Activated naive CD8-positive, alpha-beta T cell treated with anti-CD3 and anti-CD28 coated beads for 36 hours (primary cell): ENCODE measurements around the gene IGFBP7. TPM values are rescaled to one million over a fixed set of nuclear protein-coding genes. Genes with fewer than 3 reads are reported as not detected.
"Not testable (repeated sequence)": the region's sequence is repeated elsewhere in the genome, so short reads cannot be mapped to it uniquely, and the experiment has no call there.

ENCODE experiments used
- DNase-seq: peaks from one replicate; pipeline ENCODE4 v3.0.0; 2021
- H3K27ac Mint-ChIP-seq: one replicate; pipeline ENCODE4 v1.8.0; 2022; ENCODE audit warnings: mild to moderate bottlenecking, moderate library complexity, mixed read lengths
- H3K27me3 Mint-ChIP-seq: one replicate; pipeline ENCODE4 v1.8.0; 2022; ENCODE audit warnings: mild to moderate bottlenecking, mixed read lengths
- H3K36me3 Mint-ChIP-seq: one replicate; pipeline ENCODE4 v1.8.0; 2021; ENCODE audit warnings: mild to moderate bottlenecking, mixed read lengths
- H3K4me1 Mint-ChIP-seq: one replicate; pipeline ENCODE4 v1.8.0; 2021; ENCODE audit warnings: mixed read lengths
- H3K4me3 Mint-ChIP-seq: one replicate; pipeline ENCODE4 v1.8.0; 2022; ENCODE audit warnings: mild to moderate bottlenecking, moderate library complexity, mixed read lengths
- H3K9me3 Mint-ChIP-seq: one replicate; pipeline ENCODE4 v1.8.0; 2022; ENCODE audit warnings: mixed read lengths
- total RNA-seq, 2 experiments: library from RNA; stranded (reverse); gene quantifications; one replicate each; pipeline ENCODE4 v1.2.3, GENCODE V29; 2021

IGFBP7 gene
- total RNA-seq, 2 experiments from 2014 or later, result not detected

DNA sequence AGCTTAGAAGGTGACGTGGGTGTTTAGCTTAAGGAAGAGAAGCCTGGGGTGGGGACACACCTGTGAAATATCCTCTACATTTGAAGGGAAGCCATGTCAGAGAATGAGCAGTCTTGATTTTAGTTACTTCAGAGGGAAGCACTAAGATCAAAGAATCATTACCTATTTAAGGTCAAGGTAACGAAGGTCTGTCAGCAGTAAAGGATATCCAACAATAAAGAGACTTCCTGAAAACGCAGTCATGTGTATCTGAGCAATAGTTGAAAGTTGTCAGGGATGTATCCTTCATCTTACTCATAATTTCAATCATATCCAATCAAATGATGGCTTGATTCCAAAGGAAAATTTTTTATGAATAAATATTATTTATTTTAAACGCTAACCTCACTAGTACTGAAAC lies 33.5 kb downstream of the IGFBP7 start:
- H3K36me3 Mint-ChIP-seq, result no peaks in the 10 kb centered on the region
- DNase-seq, result no peak
- H3K9me3 Mint-ChIP-seq, result no peaks in the 10 kb centered on the region
- H3K27ac Mint-ChIP-seq, result no peak overlapping the region
- no peak overlapping the region for H3K4me3 Mint-ChIP-seq
- H3K27me3 Mint-ChIP-seq, result peaks cover 12% of the 10 kb centered on the region
- H3K4me1 Mint-ChIP-seq, result no peaks in the 10 kb centered on the region

DNA sequence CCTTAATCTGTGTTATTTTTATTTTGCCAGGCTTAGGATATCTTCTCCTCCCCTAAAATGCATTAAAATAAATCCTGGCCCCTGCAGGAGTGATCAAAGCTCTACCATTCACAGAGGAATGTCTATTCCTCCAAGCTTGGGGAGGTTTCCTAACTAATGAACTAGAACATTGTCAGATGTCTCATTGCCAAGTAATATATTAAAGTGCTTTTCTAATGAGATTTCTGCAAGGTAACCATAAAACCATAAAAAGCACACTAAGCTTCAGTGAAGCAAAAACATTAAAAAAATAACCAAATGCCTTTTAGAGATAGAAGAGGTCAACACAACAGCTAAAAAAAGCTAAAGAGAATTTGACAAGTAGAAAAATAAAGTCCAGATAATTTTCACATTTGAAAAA lies 34.8 kb downstream of the IGFBP7 start:
- no peak for DNase-seq
- Mint-ChIP-seq H3K36me3 (no peaks in the 10 kb centered on the region), H3K27ac (no peak overlapping the region), H3K27me3 (peaks cover 7% of the 10 kb centered on the region), H3K4me3 (no peak overlapping the region), H3K4me1 (no peaks in the 10 kb centered on the region), H3K9me3 (no peaks in the 10 kb centered on the region)

DNA sequence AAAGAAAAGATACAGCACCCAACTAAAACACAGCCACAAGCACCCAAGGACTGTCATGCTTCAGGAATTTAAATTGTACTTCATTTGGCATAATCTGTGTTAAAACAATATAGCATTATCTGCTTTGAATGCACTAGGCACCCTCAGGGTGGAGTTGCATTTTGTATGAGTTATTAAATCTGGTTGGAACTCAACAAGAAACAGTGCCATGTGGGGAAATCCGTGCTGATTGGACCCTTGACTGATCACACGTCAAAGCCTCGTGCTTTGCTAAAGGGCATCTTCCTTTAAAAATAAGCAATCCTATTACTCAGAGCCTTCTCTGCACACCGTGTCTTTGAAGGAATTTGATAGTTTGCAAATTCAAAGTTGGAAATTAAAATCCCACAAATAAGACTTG lies 35.4 kb downstream of the IGFBP7 start:
- Mint-ChIP-seq H3K4me1 (no peaks in the 10 kb centered on the region), H3K27me3 (peaks cover 7% of the 10 kb centered on the region), H3K27ac (no peak overlapping the region), H3K4me3 (no peak overlapping the region), H3K36me3 (no peaks in the 10 kb centered on the region), H3K9me3 (no peaks in the 10 kb centered on the region)
- DNase-seq, result no peak

DNA sequence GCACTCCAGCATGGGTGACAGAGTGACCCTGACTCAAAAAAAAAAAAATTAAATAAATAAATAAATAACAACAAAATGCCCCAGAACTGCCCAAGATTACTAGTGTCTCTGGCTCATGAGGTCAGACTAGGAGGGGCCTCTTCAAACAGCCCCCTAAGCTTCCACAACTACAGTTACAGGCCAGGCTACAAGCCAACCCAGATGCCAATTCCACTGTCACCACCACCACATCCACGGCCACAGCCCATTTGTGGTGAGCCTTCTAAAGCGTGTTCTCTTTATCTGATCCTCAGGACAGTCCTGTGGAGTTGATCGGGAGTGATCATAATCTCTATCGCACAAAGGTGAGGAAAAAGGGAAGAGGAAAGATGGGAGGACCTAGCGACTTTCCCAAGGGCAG lies 36.6 kb downstream of the IGFBP7 start:
- Mint-ChIP-seq H3K9me3 (peaks cover 1% of the 10 kb centered on the region), H3K36me3 (no peaks in the 10 kb centered on the region), H3K27me3 (no peaks in the 10 kb centered on the region), H3K4me1 (no peaks in the 10 kb centered on the region), H3K27ac (no peak overlapping the region), H3K4me3 (no peak overlapping the region)
- no peak for DNase-seq

DNA sequence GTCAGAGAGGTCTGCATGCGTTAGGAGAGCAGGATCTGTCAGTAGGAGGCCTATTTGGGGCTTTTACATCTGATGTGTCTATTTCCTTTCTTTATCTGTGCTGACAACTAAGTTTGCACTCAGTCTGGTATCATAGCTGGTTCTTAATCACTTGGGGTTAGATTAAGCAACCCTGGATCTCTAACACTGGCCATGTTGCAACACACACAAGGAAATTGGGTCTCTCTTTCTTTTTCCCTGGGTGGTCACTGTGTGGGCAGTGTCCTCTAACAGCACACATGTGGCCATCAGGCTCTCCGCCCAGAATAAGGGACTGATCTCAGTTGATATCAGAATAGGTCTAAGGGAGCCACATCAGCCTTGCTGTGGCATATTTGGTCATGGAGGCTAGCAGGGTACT lies 38.9 kb downstream of the IGFBP7 start:
- Mint-ChIP-seq H3K27ac (no peak overlapping the region), H3K27me3 (no peaks in the 10 kb centered on the region), H3K4me1 (no peaks in the 10 kb centered on the region), H3K9me3 (peaks cover 1% of the 10 kb centered on the region), H3K4me3 (no peak overlapping the region), H3K36me3 (no peaks in the 10 kb centered on the region)
- no peak for DNase-seq

DNA sequence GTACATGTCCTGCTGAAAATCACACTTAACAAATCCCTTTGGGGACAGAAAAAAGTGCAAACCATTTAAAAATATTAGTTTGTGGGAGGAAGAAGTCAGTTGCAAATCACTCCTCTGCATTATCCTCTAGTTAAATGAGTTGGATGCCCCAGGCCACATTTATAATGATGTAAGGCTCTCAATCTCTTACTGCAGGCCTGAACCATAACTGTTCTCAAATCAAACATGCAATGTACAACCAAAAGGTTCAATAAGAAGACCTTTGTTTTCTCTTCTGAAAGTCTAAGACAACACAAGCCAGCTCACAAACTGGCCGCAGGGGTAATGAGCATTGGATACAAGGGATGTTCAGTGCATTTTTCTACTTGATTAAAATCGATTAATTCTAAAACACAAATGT lies 39.7 kb downstream of the IGFBP7 start:
- H3K27me3 Mint-ChIP-seq, result no peaks in the 10 kb centered on the region
- no peak overlapping the region for H3K4me3 Mint-ChIP-seq
- no peak for DNase-seq
- H3K9me3 Mint-ChIP-seq, result peaks cover 1% of the 10 kb centered on the region
- no peak overlapping the region for H3K27ac Mint-ChIP-seq
- no peaks in the 10 kb centered on the region for H3K4me1 Mint-ChIP-seq
- H3K36me3 Mint-ChIP-seq, result no peaks in the 10 kb centered on the region

DNA sequence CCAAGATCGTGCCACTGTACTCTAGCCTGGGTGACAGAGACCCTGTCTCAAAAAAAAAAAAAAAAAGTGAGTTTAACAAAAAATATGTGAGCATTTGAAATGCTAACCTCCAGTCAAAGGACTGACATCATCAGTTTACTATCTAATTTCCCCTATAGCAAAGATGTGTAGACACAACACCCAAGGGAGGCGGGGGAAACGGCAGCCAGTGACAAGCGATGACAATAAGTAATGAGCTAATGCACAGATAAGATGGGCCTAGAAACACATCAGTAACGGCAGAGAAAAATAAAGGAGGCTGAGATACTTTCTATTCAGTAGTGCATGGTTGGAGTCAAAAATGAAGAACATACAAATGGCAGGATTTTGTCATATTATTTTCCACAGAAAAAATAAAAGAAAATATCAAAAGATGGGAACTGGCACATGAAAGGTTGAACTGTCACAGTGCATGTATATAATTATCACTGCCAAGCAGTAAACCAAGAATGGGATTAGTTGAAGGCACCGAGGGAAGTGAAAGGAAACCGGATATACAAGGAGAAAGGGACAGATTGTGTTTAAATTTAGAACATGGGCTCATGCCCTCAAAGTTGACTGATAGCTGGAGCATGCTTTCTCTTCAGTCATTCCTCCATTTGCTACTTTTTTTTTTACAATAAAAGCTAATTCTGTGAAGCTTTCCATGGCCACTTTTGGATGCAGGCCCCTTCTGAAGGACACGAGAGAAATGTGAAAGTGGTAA lies 41.8 kb downstream of the IGFBP7 start:
- H3K9me3 Mint-ChIP-seq, result peaks cover 1% of the 10 kb centered on the region
- H3K36me3 Mint-ChIP-seq, result no peaks in the 10 kb centered on the region
- no peaks in the 10 kb centered on the region for H3K4me1 Mint-ChIP-seq
- no peak for DNase-seq
- H3K4me3 Mint-ChIP-seq, result no peak overlapping the region
- no peaks in the 10 kb centered on the region for H3K27me3 Mint-ChIP-seq
- H3K27ac Mint-ChIP-seq, result no peak overlapping the region

DNA sequence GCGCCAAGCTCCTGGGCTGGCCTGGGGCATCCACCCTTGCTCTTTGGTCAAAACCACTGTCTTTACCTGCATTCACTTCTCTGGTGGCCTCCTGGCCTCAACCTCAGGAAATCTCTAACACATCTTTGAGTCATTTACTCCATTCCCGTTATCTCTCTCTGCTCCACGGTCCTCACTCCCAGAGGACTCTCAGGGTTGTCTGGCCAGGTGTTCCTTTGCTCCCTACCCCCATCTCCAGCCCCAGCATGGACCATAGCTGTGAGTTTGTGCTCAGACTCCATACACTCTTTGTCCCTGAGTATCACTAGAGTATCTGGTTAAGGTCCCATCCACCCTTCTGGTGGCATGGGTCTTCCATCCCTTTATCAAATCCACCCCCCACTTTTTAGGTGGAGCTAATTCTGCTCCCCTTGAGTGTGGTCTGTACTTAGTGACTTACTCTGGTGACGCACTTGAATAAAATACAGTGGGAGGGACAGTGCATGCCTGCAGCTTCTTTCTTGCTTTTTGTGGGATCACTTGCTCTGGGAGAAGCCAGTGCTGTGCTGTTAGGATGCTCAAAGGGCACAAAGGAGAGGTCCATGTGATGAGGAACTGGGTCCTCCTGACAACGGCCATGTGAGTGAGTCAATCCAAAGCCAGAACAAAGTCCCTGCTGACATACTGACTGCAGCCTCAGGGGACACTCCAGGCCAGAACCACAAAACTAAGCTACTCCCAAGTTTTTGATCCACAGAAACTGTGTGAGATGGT lies 44.3 kb downstream of the IGFBP7 start:
- H3K4me3 Mint-ChIP-seq, result no peak overlapping the region
- H3K27ac Mint-ChIP-seq, result no peak overlapping the region
- H3K9me3 Mint-ChIP-seq, result peaks cover 1% of the 10 kb centered on the region
- no peaks in the 10 kb centered on the region for H3K36me3 Mint-ChIP-seq
- H3K4me1 Mint-ChIP-seq, result no peaks in the 10 kb centered on the region
- H3K27me3 Mint-ChIP-seq, result no peaks in the 10 kb centered on the region
- DNase-seq, result no peak

DNA sequence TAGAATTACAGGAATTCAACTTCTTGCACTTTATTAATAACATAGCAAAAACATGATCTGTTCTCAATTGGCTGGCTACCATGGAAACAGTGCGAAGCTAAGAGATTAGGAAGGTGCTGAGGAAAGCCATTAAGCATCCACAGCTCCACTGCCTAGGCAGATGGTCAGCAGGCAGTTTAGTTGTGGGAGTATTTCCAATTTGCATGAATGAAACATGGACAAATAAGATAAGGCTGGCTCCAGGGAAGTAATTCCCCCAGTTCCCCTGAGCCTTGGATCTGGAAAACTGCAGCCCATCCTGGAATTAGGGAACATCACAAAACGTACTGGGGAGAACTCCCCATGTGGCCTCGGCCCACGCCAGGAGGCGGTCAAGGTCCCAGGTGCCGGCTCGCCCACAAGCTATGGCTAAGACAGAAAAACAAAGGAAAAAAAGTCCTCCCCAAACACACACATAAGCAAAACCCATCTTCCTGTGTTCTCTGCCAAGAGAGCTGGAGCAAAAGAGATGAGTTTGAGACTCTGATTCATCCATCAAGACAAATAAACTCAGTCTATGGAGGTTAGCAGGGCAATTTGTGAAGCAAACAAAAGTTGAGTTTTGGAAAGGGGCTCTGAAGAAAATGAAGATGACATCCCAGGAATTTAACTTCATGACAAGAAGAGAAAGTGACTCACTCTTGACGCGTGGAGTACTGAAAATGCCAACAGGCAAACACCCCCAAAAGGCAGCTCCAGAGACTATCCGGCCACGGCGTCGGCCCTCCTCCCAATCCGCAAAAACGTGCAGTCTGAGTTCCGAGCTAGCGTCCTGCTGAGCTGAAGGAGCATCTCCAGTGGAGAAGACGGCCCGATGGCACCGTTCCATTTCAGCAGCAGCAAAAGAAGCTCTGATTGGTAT lies 45.1 kb downstream of the IGFBP7 start:
- no peaks in the 10 kb centered on the region for H3K4me1 Mint-ChIP-seq
- no peak overlapping the region for H3K4me3 Mint-ChIP-seq

DNA sequence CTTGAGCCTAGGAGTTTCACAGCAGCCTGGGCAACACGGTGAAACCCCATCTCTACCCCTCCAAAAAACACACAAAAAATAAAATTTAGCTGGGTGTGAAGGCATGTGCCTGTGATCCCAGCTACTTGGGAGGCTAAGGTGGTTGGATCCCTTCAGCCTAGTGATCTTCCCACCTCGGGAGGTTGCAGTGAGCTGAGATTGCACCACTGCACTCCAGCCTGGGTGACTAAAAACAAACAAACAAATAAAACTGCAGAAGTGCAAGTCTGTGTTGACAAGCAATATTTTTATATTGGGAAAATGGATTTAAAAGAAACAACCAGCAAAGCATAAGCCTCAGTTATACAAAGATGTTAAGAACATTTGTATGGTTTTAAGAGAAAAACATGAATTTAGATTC lies 46.1 kb downstream of the IGFBP7 start:
- no peak for DNase-seq
- Mint-ChIP-seq H3K36me3 (no peaks in the 10 kb centered on the region), H3K4me3 (no peak overlapping the region), H3K27me3 (peaks cover 2% of the 10 kb centered on the region), H3K4me1 (no peaks in the 10 kb centered on the region), H3K9me3 (no peaks in the 10 kb centered on the region), H3K27ac (no peak overlapping the region)

More for the DNA sequence above, 45.1 kb downstream of the IGFBP7 start:
- Mint-ChIP-seq H3K9me3 (peaks cover 1% of the 10 kb centered on the region), H3K36me3 (no peaks in the 10 kb centered on the region), H3K27me3 (no peaks in the 10 kb centered on the region), H3K27ac (no peak overlapping the region)
- no peak for DNase-seq

DNA sequence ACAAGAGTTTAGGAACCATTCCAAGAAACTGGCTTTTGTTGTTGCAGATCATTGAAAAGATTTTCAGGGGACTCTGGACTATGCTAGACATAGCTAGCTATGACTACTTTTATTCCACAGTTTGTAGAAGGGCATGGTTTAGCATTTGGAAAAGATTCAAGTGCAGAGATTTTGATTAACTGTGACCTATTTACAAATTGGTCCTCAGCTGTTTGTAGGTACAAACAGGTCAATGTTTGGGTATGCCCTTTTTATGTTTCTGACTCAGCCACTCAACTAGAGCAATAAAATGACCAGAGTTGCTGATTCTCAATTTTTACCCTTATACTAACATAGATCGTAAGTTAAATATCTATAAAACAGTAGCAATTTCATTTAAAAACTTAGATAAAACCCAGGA lies 46.7 kb downstream of the IGFBP7 start:
- Mint-ChIP-seq H3K4me1 (no peaks in the 10 kb centered on the region), H3K4me3 (no peak overlapping the region), H3K27me3 (peaks cover 7% of the 10 kb centered on the region), H3K27ac (no peak overlapping the region), H3K9me3 (no peaks in the 10 kb centered on the region), H3K36me3 (no peaks in the 10 kb centered on the region)
- no peak for DNase-seq

DNA sequence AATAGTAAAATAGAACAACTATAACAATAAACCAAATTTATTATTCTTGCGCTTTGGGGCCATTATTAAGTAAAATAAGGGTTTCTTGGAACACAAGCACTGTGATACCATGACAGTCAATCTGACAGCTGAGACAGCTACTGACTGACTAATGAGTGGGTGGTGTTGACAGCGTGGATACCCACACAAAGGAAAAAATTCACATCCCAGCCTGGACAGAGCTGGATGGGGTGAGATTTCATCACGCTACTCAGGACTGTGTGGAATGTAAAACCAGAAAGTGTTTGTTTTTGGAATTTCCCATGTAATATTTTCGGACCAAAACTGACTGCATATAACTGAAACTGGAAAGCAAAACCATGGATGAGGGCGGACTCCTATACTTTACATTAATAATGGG lies 48.8 kb downstream of the IGFBP7 start:
- no peaks in the 10 kb centered on the region for H3K9me3 Mint-ChIP-seq
- H3K4me1 Mint-ChIP-seq, result no peaks in the 10 kb centered on the region
- no peak overlapping the region for H3K27ac Mint-ChIP-seq
- H3K27me3 Mint-ChIP-seq, result peaks cover 10% of the 10 kb centered on the region
- no peak overlapping the region for H3K4me3 Mint-ChIP-seq
- no peaks in the 10 kb centered on the region for H3K36me3 Mint-ChIP-seq
- no peak for DNase-seq

DNA sequence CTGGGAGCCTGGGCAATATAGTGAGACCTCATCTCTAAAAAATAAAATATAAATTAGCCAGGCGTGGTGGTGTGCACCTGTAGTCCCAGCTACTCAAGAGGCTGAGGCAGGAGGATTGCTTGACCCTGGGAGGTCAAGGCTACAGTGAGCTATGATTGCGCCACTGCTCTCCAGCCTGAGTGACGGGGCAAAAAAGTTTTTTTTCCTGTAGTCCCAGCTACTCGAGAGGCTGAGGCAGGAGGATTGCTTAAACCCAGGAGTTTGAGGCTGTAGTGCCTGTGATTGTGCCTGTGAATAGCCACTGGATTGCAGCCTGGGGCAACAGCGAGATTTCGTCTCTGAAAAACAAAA lies 49.5 kb downstream of the IGFBP7 start:
- H3K27me3 Mint-ChIP-seq, result peaks cover 10% of the 10 kb centered on the region
- H3K27ac Mint-ChIP-seq, H3K9me3 Mint-ChIP-seq, H3K36me3 Mint-ChIP-seq, H3K4me3 Mint-ChIP-seq, DNase-seq, H3K4me1 Mint-ChIP-seq: not testable (repeated sequence)

DNA sequence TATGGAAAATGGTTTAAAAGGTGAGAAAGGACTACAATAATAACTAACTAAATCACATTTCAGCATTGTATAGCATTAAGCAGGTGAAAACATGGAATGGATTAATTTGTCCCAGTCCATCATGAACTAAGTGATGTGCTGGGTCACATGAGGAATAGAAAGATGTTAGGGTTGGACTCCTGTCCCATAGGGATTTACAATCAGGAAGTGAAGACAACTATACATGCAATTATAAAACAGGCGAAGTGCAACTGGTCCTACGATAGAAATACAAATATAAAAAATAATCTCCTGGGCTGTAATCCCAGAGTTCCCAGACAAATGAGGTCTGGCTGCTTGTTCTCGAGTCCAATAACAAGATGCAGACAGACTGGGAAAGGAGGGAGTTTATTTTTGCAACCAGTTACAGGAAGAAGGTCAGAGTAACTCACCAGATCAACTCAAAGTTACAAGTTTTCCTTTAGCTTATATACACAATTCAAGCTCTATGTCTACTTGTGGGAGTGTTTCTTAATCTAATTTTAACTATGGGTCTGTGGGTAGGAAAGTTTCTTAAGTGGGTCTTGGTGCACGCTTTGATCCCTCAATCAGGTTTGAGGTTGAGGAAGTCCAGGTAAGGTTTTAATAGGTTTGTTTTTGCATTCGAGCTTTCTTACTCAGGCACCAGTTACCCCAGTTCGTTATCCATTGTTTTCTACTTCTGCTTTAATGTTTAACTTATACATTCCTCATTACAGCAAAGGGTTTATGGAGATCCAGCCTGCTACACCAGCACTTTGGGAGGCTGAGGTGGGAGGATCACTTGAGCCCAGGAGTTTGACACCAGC lies 50.1 kb downstream of the IGFBP7 start:
- Mint-ChIP-seq H3K36me3 (no peaks in the 10 kb centered on the region), H3K4me1 (no peaks in the 10 kb centered on the region), H3K27me3 (peaks cover 10% of the 10 kb centered on the region), H3K4me3 (no peak overlapping the region), H3K9me3 (no peaks in the 10 kb centered on the region), H3K27ac (no peak overlapping the region)
- DNase-seq, result no peak

DNA sequence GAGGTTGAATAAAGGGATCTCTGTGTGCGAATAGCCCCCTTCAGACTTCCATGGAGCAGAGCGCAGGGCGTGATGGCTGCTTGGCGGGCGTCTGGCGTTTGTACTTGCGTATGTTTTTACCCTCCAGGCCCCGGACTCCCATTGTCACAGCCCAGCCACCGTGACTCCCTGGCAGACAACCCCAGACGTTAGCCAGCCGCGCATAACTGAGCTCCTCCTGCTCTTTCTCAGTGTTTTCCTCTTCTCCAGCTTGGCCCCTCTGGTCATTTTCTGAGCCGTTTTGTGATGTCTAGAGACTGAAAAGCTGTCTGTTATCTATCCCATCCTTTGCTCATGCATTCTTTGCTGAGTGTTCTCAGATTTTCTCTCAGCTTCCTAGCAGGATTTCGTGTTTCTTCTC lies 54.3 kb downstream of the IGFBP7 start:
- no peaks in the 10 kb centered on the region for H3K9me3 Mint-ChIP-seq
- no peaks in the 10 kb centered on the region for H3K36me3 Mint-ChIP-seq
- H3K27ac Mint-ChIP-seq, result no peak overlapping the region
- H3K27me3 Mint-ChIP-seq, result peaks cover 10% of the 10 kb centered on the region
- H3K4me1 Mint-ChIP-seq, result no peaks in the 10 kb centered on the region
- no peak overlapping the region for H3K4me3 Mint-ChIP-seq
- DNase-seq, result no peak
